Memory B cell (primary cell): Measurements from ENCODE around the gene ITGB2.
A peak's percentile ranks its signal among the peaks of the same experiment; 100 is the strongest.

ENCODE experiments used
- ATAC-seq: fragments of 150-1000 bp; cut with Tn5 transposase; 2 replicates; pipeline ENCODE4 v1.10.0; 2021; ENCODE audit warnings: low read depth, mild to moderate bottlenecking, moderate library complexity
- DNase-seq, 2 donors: peaks; one replicate each; pipeline ENCODE4 v3.0.0; 2022; ENCODE audit warnings: low spot score in 2 of 2
- H3K27ac Mint-ChIP-seq: one replicate; pipeline ENCODE4 v1.8.0; 2022; ENCODE audit warnings: mild to moderate bottlenecking, moderate library complexity, mixed read lengths
- H3K27me3 Mint-ChIP-seq: one replicate; pipeline ENCODE4 v1.8.0; 2022; ENCODE audit warnings: mixed read lengths
- H3K36me3 Mint-ChIP-seq: one replicate; pipeline ENCODE4 v1.8.0; 2022; ENCODE audit warnings: mild to moderate bottlenecking, mixed read lengths
- H3K4me1 Mint-ChIP-seq: one replicate; pipeline ENCODE4 v1.8.0; 2022; ENCODE audit warnings: mixed read lengths
- H3K4me3 Mint-ChIP-seq: one replicate; pipeline ENCODE4 v1.8.0; 2022; ENCODE audit warnings: mild to moderate bottlenecking, moderate library complexity, mixed read lengths
- H3K9me3 Mint-ChIP-seq: one replicate; pipeline ENCODE4 v1.8.0; 2022; ENCODE audit warnings: mixed read lengths

ITGB2 gene

GRCh38 chr21:44890338-44890931 is 30.3 kb downstream of the ITGB2 start:
- DNase-seq, result no peak
- H3K36me3 Mint-ChIP-seq, result peaks cover 8% of the 10 kb centered on the region
- peaks cover 7% of the 10 kb centered on the region for H3K4me1 Mint-ChIP-seq
- H3K4me3 Mint-ChIP-seq, result no peak overlapping the region
- H3K9me3 Mint-ChIP-seq, result no peaks in the 10 kb centered on the region
- ATAC-seq, result no peak
- no peak overlapping the region for H3K27ac Mint-ChIP-seq
- no peaks in the 10 kb centered on the region for H3K27me3 Mint-ChIP-seq

GRCh38 chr21:44889625-44890337 is 30.9 kb downstream of the ITGB2 start:
- peaks cover 7% of the 10 kb centered on the region for H3K4me1 Mint-ChIP-seq
- H3K9me3 Mint-ChIP-seq, result no peaks in the 10 kb centered on the region
- H3K27ac Mint-ChIP-seq, result no peak overlapping the region
- peaks cover 10% of the 10 kb centered on the region for H3K36me3 Mint-ChIP-seq
- DNase-seq, result no peak
- no peak for ATAC-seq
- H3K4me3 Mint-ChIP-seq, result no peak overlapping the region
- no peaks in the 10 kb centered on the region for H3K27me3 Mint-ChIP-seq

GRCh38 chr21:44888581-44889550 is 31.8 kb downstream of the ITGB2 start:
- Mint-ChIP-seq H3K36me3 (peaks cover 14% of the 10 kb centered on the region), H3K27ac (no peak overlapping the region), H3K27me3 (no peaks in the 10 kb centered on the region), H3K9me3 (no peaks in the 10 kb centered on the region), H3K4me1 (peaks cover 6% of the 10 kb centered on the region), H3K4me3 (no peak overlapping the region)
- ATAC-seq (no peak), DNase-seq (no peak)

GRCh38 chr21:44887807-44888580 is 32.7 kb downstream of the ITGB2 start:
- H3K9me3 Mint-ChIP-seq, result no peaks in the 10 kb centered on the region
- H3K36me3 Mint-ChIP-seq, result peaks cover 11% of the 10 kb centered on the region
- no peaks in the 10 kb centered on the region for H3K27me3 Mint-ChIP-seq
- H3K4me1 Mint-ChIP-seq, result peaks cover 2% of the 10 kb centered on the region
- DNase-seq (no peak), ATAC-seq (no peak)
- H3K4me3 Mint-ChIP-seq, result no peak overlapping the region
- H3K27ac Mint-ChIP-seq, result no peak overlapping the region

GRCh38 chr21:44887126-44887806 is 33.4 kb downstream of the ITGB2 start:
- no peaks in the 10 kb centered on the region for H3K9me3 Mint-ChIP-seq
- ATAC-seq, result no peak
- peaks cover 5% of the 10 kb centered on the region for H3K4me1 Mint-ChIP-seq
- peaks cover 11% of the 10 kb centered on the region for H3K36me3 Mint-ChIP-seq
- DNase-seq, result no peak
- no peak overlapping the region for H3K27ac Mint-ChIP-seq
- no peak overlapping the region for H3K4me3 Mint-ChIP-seq
- H3K27me3 Mint-ChIP-seq, result no peaks in the 10 kb centered on the region

GRCh38 chr21:44886113-44887075 is 34.3 kb downstream of the ITGB2 start:
- H3K9me3 Mint-ChIP-seq, result no peaks in the 10 kb centered on the region
- DNase-seq (no peak), ATAC-seq (no peak)
- H3K27me3 Mint-ChIP-seq, result no peaks in the 10 kb centered on the region
- H3K36me3 Mint-ChIP-seq, result peaks cover 11% of the 10 kb centered on the region
- H3K4me3 Mint-ChIP-seq, result no peak overlapping the region
- no peak overlapping the region for H3K27ac Mint-ChIP-seq
- H3K4me1 Mint-ChIP-seq, result peaks cover 12% of the 10 kb centered on the region

GRCh38 chr21:44885615-44886014 is 35.1 kb downstream of the ITGB2 start:
- Mint-ChIP-seq H3K9me3 (no peaks in the 10 kb centered on the region), H3K27me3 (no peaks in the 10 kb centered on the region), H3K36me3 (peaks cover 11% of the 10 kb centered on the region), H3K4me1 (peaks cover 20% of the 10 kb centered on the region), H3K27ac (no peak overlapping the region), H3K4me3 (no peak overlapping the region)
- DNase-seq (no peak), ATAC-seq (no peak)

GRCh38 chr21:44884097-44884496 is 36.6 kb downstream of the ITGB2 start:
- no peak for ATAC-seq
- H3K27me3 Mint-ChIP-seq, result no peaks in the 10 kb centered on the region
- H3K9me3 Mint-ChIP-seq, result no peaks in the 10 kb centered on the region
- no peak overlapping the region for H3K4me3 Mint-ChIP-seq
- H3K4me1 Mint-ChIP-seq, result peaks cover 24% of the 10 kb centered on the region
- peak overlapping the region; percentile 78 for H3K27ac Mint-ChIP-seq
- peaks cover 11% of the 10 kb centered on the region for H3K36me3 Mint-ChIP-seq
- DNase-seq, result no peak

GRCh38 chr21:44883250-44883649 is 37.4 kb downstream of the ITGB2 start:
- Mint-ChIP-seq H3K4me1 (peaks cover 27% of the 10 kb centered on the region), H3K4me3 (no peak overlapping the region), H3K27ac (no peak overlapping the region), H3K9me3 (no peaks in the 10 kb centered on the region), H3K36me3 (peaks cover 11% of the 10 kb centered on the region), H3K27me3 (no peaks in the 10 kb centered on the region)
- no peak for ATAC-seq
- no peak for DNase-seq

GRCh38 chr21:44881198-44881872 is 39.4 kb downstream of the ITGB2 start:
- Mint-ChIP-seq H3K27ac (peak overlapping the region; percentile 29), H3K9me3 (no peaks in the 10 kb centered on the region), H3K4me1 (peaks cover 28% of the 10 kb centered on the region), H3K4me3 (no peak overlapping the region), H3K36me3 (peaks cover 8% of the 10 kb centered on the region), H3K27me3 (no peaks in the 10 kb centered on the region)
- DNase-seq (no peak), ATAC-seq (peak; percentile 72)

- H3K27ac Mint-ChIP-seq, result peak overlapping the region; percentile 29
- no peaks in the 10 kb centered on the region for H3K9me3 Mint-ChIP-seq
- ATAC-seq (peak; percentile 70), DNase-seq (no peak)
- H3K27me3 Mint-ChIP-seq, result no peaks in the 10 kb centered on the region
- H3K4me3 Mint-ChIP-seq, result no peak overlapping the region
- peaks cover 8% of the 10 kb centered on the region for H3K36me3 Mint-ChIP-seq
- H3K4me1 Mint-ChIP-seq, result peaks cover 31% of the 10 kb centered on the region
Measured at GRCh38 chr21:44880405-44881197, 40.1 kb downstream of the ITGB2 start.
